Measurements from ENCODE around the gene ARRDC3.

ARRDC3 gene, protein sequence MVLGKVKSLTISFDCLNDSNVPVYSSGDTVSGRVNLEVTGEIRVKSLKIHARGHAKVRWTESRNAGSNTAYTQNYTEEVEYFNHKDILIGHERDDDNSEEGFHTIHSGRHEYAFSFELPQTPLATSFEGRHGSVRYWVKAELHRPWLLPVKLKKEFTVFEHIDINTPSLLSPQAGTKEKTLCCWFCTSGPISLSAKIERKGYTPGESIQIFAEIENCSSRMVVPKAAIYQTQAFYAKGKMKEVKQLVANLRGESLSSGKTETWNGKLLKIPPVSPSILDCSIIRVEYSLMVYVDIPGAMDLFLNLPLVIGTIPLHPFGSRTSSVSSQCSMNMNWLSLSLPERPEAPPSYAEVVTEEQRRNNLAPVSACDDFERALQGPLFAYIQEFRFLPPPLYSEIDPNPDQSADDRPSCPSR

DNA sequence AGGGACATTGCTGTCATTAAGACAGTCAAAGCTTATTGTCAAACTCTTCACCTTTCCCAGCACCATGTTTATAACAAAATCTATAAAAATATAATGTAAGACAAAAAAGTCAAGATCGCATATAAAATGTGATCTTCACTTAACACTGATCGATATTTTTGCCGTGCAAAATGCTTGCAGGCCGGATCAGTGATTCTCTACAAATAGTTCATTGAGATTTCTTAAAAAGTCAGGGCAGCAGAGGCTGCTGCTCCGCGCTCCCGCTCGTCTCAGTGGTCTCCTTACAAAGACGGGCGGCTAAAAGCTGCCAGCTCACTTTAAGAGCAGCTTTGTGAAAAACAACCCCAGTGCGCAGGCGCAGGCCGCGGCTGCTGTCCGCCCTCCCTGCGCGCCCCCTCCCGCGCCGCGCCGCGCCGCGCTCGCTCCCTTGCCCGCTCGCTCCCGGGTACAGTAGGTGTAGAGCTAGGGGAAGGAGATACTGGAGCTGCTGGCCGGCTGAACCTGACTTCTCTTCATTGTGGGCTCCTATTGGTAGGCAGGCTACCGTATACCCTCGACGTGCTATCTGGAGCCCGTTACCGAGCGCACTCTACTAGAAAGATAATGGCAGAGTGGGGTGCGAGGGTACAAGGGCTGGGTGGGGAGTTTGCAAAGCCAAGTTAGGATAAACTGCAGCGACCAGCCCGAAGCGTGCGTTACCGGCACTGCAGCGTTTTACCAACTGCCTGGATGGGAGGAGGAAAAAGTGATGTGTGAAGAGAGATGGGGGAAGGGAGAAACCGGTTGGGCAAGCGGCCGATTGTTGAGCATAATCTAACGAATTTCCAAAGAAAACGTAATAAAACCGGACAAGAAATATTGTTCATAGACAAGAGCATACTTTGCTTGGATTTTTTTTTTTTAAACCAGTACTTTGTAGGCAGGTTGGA, at the start of gene ARRDC3:
ARRDC3 (minus strand) TSS at position 291 of the 929 bp plus-strand sequence; CDS start at position 66, 225 bp downstream.
- TF ChIP-seq, protein P1, sequence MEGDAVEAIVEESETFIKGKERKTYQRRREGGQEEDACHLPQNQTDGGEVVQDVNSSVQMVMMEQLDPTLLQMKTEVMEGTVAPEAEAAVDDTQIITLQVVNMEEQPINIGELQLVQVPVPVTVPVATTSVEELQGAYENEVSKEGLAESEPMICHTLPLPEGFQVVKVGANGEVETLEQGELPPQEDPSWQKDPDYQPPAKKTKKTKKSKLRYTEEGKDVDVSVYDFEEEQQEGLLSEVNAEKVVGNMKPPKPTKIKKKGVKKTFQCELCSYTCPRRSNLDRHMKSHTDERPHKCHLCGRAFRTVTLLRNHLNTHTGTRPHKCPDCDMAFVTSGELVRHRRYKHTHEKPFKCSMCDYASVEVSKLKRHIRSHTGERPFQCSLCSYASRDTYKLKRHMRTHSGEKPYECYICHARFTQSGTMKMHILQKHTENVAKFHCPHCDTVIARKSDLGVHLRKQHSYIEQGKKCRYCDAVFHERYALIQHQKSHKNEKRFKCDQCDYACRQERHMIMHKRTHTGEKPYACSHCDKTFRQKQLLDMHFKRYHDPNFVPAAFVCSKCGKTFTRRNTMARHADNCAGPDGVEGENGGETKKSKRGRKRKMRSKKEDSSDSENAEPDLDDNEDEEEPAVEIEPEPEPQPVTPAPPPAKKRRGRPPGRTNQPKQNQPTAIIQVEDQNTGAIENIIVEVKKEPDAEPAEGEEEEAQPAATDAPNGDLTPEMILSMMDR (IDR thresholded peaks at IDR 0.05; ENCODE audit: low read depth, low read length, missing control alignments), result no peak
- peak; percentile 89 for DNase-seq (ENCODE audit: low read depth)
- peak within 1 kb of the TSS; percentile 93 for H3K4me3 ChIP-seq (ENCODE audit: low read depth, low read length)
- in situ Hi-C loops (cut with HindIII; ENCODE audit: low sequenced_read_pairs), result loop anchor here (5.0 to 25.0 kb wide), 2 partner anchors 286 to 521 kb away; no protein-coding TSS in a partner anchor

DNA sequence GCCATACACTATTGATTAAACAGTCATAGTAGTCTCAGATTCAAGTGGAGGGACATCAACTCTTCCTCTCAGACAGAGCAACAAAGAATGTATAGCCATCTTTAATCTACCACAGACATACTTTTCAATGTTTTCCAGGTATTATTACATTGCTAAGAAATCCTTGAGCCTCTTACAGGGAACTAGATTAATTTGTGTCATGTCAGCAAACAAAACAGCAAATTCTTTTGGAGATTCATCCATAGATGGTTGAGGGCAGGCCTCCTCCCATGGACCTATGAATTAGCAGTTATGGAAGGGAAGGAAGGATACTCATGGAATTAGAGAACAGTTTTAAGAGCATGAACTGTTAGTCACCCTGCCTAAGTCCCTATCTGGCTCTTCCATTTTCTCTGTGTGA, 47.8 kb upstream of the ARRDC3 start:
- TF ChIP-seq, protein P1 (IDR thresholded peaks at IDR 0.05; ENCODE audit: low read depth, low read length, missing control alignments), result no peak
- H3K4me3 ChIP-seq (ENCODE audit: low read depth, low read length), result no peak overlapping the region
- in situ Hi-C loops (cut with HindIII; ENCODE audit: low sequenced_read_pairs), result no loop called here
- DNase-seq (ENCODE audit: low read depth), result no peak

DNA sequence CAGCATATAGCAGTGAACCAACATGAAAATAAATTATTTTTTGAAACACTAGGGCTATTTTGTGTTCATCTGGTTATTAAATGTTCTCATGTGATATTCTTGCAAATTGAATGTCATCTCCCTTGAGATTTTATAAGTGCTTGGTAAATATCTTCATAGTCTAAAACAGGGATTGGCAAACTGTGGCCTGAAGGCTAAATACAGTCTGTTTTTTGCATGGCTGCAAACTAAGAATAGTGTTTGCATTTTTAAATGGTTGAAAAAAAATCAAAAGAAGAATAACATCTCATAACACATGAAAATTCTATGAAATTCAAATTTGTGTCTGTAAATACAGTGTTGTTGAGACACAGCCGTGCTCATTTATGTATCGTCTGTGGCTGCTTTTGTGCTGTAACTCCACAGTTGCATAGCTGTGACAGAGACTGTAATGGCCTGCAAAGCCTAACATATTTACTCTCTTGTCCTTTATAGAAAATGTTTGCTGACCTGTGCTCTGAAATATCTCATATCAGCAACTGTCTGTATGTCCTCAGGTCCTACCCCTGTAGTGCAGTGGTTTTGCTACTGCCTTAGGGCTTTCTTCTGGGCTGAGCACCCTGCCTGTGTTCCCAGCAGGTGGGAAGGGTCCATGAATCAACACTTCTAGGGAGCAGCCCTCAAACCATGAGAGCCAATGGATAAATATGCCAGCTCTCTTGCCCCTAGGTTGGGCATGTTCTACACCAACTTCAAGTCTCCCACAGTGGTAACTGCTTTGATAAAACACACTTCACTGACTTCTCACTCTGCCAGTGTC, 41.7 kb upstream of the ARRDC3 start:
- no peak overlapping the region for H3K4me3 ChIP-seq (ENCODE audit: low read depth, low read length)
- in situ Hi-C loops (cut with HindIII; ENCODE audit: low sequenced_read_pairs), result no loop called here
- TF ChIP-seq, protein P1 (IDR thresholded peaks at IDR 0.05; ENCODE audit: low read depth, low read length, missing control alignments), result no peak
- no peak for DNase-seq (ENCODE audit: low read depth)

DNA sequence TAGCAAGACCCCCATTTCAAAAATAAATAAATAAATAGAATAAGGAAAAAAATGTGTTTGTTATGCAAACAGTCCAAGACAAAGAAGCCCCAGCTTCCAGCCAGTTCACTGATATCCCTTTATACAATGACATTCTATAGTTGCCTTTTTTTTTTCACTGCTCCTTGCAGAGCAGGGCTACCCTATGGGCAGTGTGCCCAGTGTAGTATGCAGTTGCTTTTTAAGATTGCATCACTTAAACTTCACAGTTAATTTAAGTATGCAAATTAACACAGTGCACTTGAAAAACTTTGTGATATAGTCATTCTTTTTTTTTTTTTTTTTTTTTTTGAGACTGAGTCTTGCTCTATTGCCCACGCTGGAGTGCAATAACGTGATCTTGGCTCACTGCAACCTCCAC, 40.8 kb upstream of the ARRDC3 start:
- TF ChIP-seq, protein P1 (IDR thresholded peaks at IDR 0.05; ENCODE audit: low read depth, low read length, missing control alignments), result no peak
- DNase-seq (ENCODE audit: low read depth), result no peak
- H3K4me3 ChIP-seq (ENCODE audit: low read depth, low read length), result no peak overlapping the region
- in situ Hi-C loops (cut with HindIII; ENCODE audit: low sequenced_read_pairs), result no loop called here

DNA sequence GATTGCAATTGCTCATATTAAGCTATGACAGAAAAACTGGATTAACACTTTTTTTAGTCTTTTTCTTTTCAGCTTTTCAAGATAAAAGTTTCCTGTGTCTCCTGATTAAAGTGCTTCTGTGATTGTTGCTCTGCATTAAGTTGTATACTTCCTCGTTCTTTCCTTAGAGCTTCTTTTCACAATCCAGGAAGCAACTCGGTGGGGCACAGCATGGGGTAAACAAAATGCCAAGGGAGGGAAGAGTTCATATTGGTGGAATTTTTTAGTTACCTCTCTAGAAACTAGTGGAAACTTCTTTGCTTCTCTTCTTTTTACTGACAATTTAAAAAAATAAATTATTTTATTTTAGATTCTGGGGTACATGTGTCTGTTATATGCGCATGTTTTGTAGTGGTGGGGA, 37.8 kb upstream of the ARRDC3 start:
- in situ Hi-C loops (cut with HindIII; ENCODE audit: low sequenced_read_pairs), result no loop called here
- H3K4me3 ChIP-seq (ENCODE audit: low read depth, low read length), result no peak overlapping the region
- TF ChIP-seq, protein P1 (IDR thresholded peaks at IDR 0.05; ENCODE audit: low read depth, low read length, missing control alignments), result no peak
- no peak for DNase-seq (ENCODE audit: low read depth)
